Cortex of kidney (tissue), 1 donor: ENCODE measurements around the gene DDC.
"Not testable (repeated sequence)": the region's sequence is repeated elsewhere in the genome, so short reads cannot be mapped to it uniquely, and the experiment has no call there.

ENCODE experiments used
- DNase-seq: peaks from one replicate; lab custom pipeline; 2025; lab: John Stamatoyannopoulos, UW

The DDC gene

GRCh38 chr7:50589364-50589763 lies 24.2 kb upstream of the DDC start:
- no peak for DNase-seq

- DNase-seq: no peak
Measured at GRCh38 chr7:50588937-50589336, 23.7 kb upstream of the DDC start.

- no peak for DNase-seq
Measured at GRCh38 chr7:50587737-50588136, 22.5 kb upstream of the DDC start.

GRCh38 chr7:50584793-50585408 lies 19.7 kb upstream of the DDC start:
- DNase-seq: no peak

- no peak for DNase-seq
Measured at GRCh38 chr7:50584386-50584785, 19.2 kb upstream of the DDC start.

- DNase-seq: not testable (repeated sequence)
Measured at GRCh38 chr7:50583295-50583694, 18.1 kb upstream of the DDC start.

GRCh38 chr7:50582271-50582670 lies 17.1 kb upstream of the DDC start:
- not testable (repeated sequence) for DNase-seq

GRCh38 chr7:50580666-50581065 lies 15.5 kb upstream of the DDC start:
- not testable (repeated sequence) for DNase-seq

- no peak for DNase-seq
Measured at GRCh38 chr7:50580057-50580456, 14.9 kb upstream of the DDC start.

- not testable (repeated sequence) for DNase-seq
Measured at GRCh38 chr7:50578105-50578504, 12.9 kb upstream of the DDC start.

- no peak for DNase-seq
Measured at GRCh38 chr7:50577569-50577968, 12.4 kb upstream of the DDC start.

- not testable (repeated sequence) for DNase-seq
Measured at GRCh38 chr7:50576388-50576787, 11.2 kb upstream of the DDC start.

- no peak for DNase-seq
Measured at GRCh38 chr7:50567715-50568261, 2.6 kb upstream of the DDC start.

GRCh38 chr7:50565977-50566376 lies 772 bp upstream of the DDC start:
- DNase-seq: no peak

- DNase-seq: no peak
Measured at GRCh38 chr7:50565559-50565916, 333 bp upstream of the DDC start.

- no peak for DNase-seq
Measured at GRCh38 chr7:50564171-50564570, 1.0 kb downstream of the DDC start.

- no peak for DNase-seq
Measured at GRCh38 chr7:50562136-50562535, 3.1 kb downstream of the DDC start.

GRCh38 chr7:50560865-50561351 lies 4.3 kb downstream of the DDC start:
- no peak for DNase-seq

- DNase-seq: no peak
Measured at GRCh38 chr7:50559881-50560280, 5.3 kb downstream of the DDC start.

GRCh38 chr7:50558294-50559053 lies 6.7 kb downstream of the DDC start:
- no peak for DNase-seq

- no peak for DNase-seq
Measured at GRCh38 chr7:50557099-50557498, 8.1 kb downstream of the DDC start.

- DNase-seq: no peak
Measured at GRCh38 chr7:50556247-50556991, 8.8 kb downstream of the DDC start.
